Activated CD8-positive, alpha-beta memory T cell treated with anti-CD3 and anti-CD28 coated beads, Interleukin-2, amount 10 ng/mL, durations not matched to agents 7 days and 5 days (primary cell): ENCODE results near the gene ENO1. TPM values are rescaled to one million over a fixed set of nuclear protein-coding genes. Genes with fewer than 3 reads are reported as not detected.

ENCODE experiments used
- microRNA-seq: library from miRNA; unstranded; fragments of <30 nt; microRNA quantifications from one replicate; pipeline ENCODE4 v1.2.0, GENCODE V29; 2022
- total RNA-seq, 2 experiments: library from RNA; stranded (reverse); gene quantifications; one replicate each; pipeline ENCODE4 v1.2.3, GENCODE V29; 2021

Gene ENO1
- total RNA-seq, 2 experiments from 2014 or later = 2,070 to 2,300 TPM

Small RNAs within 50 kb of the gene (microRNA-seq; reads per million reads assigned to microRNA genes)
- not detected for gene MIR6728

Other genes with a start within 250 kb of the ENO1 start
- 10 to 100 TPM; 38.3 TPM for gene RERE, start 61.0 kb downstream of the ENO1 start, total RNA-seq
- 10 to 100 TPM in 1 of 2 experiments, 1 to 10 TPM in 1; 4.8 to 10.1 TPM for gene CA6, start 67.2 kb upstream of the ENO1 start, total RNA-seq
- not detected for gene SLC2A7, start 147.7 kb upstream of the ENO1 start, total RNA-seq
- gene SLC2A5, start 190.9 kb upstream of the ENO1 start, total RNA-seq = not detected